HL-60 (cell line): ENCODE results near the gene BCAS4.

Experiments
- DNase-seq, 2 experiments: peaks; one replicate each; pipeline ENCODE4 v3.0.0-alpha.2; 2010 to 2020; ENCODE audit warnings: low read depth in 1 of 2, low spot score in 1 of 2
- H3K27ac ChIP-seq: fragments of 250-450 bp; sonication (Bioruptor Pico); replicated peaks from 2 replicates; pipeline ENCODE4 v1.5.1; 2020; ENCODE audit warnings: mild to moderate bottlenecking, moderate library complexity
- H3K27me3 ChIP-seq: fragments of 250-450 bp; sonication (Bioruptor Pico); 2 replicates; pipeline ENCODE4 v1.5.1; 2021; ENCODE audit warnings: mild to moderate bottlenecking, moderate library complexity; ENCODE audit not compliant: insufficient read depth, poor library complexity, severe bottlenecking
- H3K4me3 ChIP-seq: replicated peaks from 2 replicates; pipeline ENCODE4 v1.5.1; 2011; ENCODE audit warnings: mild to moderate bottlenecking, control low read depth, low read length; ENCODE audit not compliant: insufficient read depth
- GABPA ChIP-seq: IDR thresholded peaks from 2 replicates; pipeline ENCODE4 v1.6.1; 2012; ENCODE audit warnings: low read depth
- POLR2AphosphoS5 ChIP-seq: IDR thresholded peaks from 2 replicates; pipeline ENCODE4 v1.6.1; 2012; ENCODE audit warnings: low read depth
- SPI1 ChIP-seq: IDR thresholded peaks from 2 replicates; pipeline ENCODE4 v1.6.1; 2012; ENCODE audit warnings: low read depth, mild to moderate bottlenecking, borderline replicate concordance
- TF ChIP-seq, protein P1 (sequence below): IDR thresholded peaks from 2 replicates; pipeline ENCODE4 v1.6.1; 2012; ENCODE audit warnings: low read depth; ENCODE audit not compliant: insufficient replicate concordance
- TF ChIP-seq, protein P2 (sequence below): IDR thresholded peaks from one replicate; pipeline ENCODE4 v1.5.1; 2011; ENCODE audit warnings: low read length, control low read depth, inconsistent platforms; ENCODE audit not compliant: insufficient read depth

BCAS4 gene

DNA sequence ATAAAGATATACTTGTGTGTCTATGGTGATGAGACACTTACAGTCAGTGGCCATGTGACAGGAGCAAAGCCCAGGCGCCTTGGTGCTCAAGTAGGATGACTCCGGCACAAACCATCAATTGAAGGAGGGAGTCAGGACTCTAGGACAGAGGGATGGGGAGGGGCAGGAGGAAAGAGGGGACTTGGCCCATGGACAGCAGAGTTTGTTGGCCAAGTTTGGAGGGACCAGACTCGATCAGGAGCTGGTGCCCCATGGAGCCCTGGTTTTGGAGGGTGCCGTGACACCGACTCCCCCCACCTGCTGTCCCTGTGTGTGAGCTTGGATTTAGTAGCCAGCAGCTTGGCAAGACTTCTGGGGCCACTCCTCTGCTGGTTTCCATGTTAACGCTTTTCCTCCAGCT is 70.3 kb downstream of the BCAS4 start:
- no peak overlapping the region for H3K27ac ChIP-seq
- no peak for DNase-seq
- no peaks in the 10 kb centered on the region for H3K27me3 ChIP-seq
- TF ChIP-seq GABPA = no peak
- no peak for TF ChIP-seq SPI1
- no peak overlapping the region for H3K4me3 ChIP-seq

DNA sequence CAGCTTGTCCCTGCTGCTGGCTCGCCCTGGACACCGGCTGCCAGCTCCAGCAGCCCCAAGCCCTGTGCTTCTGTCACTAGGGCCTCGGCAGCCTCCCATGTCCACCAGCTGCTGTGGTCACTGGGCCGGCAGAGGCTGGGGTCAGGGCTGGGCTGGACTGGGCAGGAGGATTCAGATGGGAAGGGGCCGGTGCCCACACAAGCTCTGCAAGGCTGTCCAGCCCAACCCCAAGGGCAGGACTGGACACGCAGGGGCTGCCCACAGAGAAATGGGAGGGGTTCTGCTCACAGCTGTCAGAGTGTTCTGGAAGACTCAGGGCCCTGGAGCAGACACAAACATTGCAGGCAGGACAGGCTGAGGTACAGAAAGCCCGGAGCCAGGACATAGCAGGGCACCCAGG is 70.7 kb downstream of the BCAS4 start:
- TF ChIP-seq POLR2AphosphoS5 = no peak
- TF ChIP-seq, protein P1, sequence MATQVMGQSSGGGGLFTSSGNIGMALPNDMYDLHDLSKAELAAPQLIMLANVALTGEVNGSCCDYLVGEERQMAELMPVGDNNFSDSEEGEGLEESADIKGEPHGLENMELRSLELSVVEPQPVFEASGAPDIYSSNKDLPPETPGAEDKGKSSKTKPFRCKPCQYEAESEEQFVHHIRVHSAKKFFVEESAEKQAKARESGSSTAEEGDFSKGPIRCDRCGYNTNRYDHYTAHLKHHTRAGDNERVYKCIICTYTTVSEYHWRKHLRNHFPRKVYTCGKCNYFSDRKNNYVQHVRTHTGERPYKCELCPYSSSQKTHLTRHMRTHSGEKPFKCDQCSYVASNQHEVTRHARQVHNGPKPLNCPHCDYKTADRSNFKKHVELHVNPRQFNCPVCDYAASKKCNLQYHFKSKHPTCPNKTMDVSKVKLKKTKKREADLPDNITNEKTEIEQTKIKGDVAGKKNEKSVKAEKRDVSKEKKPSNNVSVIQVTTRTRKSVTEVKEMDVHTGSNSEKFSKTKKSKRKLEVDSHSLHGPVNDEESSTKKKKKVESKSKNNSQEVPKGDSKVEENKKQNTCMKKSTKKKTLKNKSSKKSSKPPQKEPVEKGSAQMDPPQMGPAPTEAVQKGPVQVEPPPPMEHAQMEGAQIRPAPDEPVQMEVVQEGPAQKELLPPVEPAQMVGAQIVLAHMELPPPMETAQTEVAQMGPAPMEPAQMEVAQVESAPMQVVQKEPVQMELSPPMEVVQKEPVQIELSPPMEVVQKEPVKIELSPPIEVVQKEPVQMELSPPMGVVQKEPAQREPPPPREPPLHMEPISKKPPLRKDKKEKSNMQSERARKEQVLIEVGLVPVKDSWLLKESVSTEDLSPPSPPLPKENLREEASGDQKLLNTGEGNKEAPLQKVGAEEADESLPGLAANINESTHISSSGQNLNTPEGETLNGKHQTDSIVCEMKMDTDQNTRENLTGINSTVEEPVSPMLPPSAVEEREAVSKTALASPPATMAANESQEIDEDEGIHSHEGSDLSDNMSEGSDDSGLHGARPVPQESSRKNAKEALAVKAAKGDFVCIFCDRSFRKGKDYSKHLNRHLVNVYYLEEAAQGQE = no peak
- TF ChIP-seq SPI1 = no peak
- TF ChIP-seq, protein P2, sequence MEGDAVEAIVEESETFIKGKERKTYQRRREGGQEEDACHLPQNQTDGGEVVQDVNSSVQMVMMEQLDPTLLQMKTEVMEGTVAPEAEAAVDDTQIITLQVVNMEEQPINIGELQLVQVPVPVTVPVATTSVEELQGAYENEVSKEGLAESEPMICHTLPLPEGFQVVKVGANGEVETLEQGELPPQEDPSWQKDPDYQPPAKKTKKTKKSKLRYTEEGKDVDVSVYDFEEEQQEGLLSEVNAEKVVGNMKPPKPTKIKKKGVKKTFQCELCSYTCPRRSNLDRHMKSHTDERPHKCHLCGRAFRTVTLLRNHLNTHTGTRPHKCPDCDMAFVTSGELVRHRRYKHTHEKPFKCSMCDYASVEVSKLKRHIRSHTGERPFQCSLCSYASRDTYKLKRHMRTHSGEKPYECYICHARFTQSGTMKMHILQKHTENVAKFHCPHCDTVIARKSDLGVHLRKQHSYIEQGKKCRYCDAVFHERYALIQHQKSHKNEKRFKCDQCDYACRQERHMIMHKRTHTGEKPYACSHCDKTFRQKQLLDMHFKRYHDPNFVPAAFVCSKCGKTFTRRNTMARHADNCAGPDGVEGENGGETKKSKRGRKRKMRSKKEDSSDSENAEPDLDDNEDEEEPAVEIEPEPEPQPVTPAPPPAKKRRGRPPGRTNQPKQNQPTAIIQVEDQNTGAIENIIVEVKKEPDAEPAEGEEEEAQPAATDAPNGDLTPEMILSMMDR = no peak
- TF ChIP-seq GABPA = no peak
- Histone ChIP-seq H3K27ac (no peak overlapping the region), H3K27me3 (no peaks in the 10 kb centered on the region), H3K4me3 (no peak overlapping the region)
- DNase-seq = no peak

DNA sequence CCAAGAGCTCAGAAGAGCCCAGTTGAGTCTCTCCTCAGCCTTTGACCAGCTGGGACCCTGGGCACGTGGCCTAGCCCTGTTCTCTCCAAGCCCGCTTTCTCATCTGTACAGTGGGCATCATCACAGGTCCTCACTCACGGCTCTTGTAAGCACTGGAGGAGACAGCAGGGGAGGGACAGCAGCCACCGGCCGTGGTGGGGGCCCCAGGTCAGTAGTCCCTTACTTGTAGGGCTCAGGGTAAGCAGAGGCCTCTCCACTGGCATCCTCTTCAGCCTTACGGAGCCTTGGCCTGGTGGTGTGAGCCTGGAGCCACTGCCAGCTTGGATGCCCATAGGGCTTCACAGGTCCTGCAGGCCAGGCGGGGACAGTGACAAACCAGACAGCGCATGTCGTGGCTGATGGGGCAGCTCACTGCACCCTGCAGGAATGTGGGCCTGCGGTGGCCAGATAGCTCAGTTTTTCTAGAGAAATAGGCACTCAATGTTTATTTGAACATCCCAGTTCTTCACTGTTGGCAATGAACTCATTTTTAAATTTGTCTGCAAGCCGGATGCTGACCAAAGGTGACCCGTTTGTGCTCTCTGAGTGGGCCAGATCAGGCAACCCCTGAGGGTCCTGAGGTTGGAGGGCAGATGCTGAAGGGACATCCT is 71.3 kb downstream of the BCAS4 start:
- DNase-seq = no peak
- H3K27ac ChIP-seq = no peak overlapping the region
- TF ChIP-seq, protein P1 = no peak
- TF ChIP-seq GABPA = no peak
- no peak for TF ChIP-seq SPI1
- TF ChIP-seq, protein P2 = no peak
- TF ChIP-seq POLR2AphosphoS5 = no peak
- no peaks in the 10 kb centered on the region for H3K27me3 ChIP-seq
- no peak overlapping the region for H3K4me3 ChIP-seq

DNA sequence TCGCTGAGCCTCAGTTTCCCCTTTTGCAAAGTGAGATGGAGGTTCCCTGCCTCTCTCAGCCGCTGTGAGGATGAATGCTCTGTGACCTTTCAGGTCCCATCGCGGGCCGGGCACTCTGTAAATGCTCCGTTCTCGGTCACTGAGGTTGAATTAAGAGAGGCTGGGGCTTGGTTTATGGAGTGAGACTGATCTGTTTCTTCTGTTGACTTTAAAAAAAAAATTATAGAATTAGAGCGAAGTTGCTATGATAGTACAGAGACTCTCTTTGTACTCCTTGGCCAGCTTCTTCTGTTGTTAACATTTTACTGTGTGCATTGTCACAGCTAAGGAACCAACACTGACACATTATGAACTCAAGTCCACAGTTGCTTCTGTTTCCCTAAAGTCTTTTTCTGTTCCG is 72.0 kb downstream of the BCAS4 start:
- no peak overlapping the region for H3K27ac ChIP-seq
- no peak overlapping the region for H3K4me3 ChIP-seq
- TF ChIP-seq, protein P2 = no peak
- TF ChIP-seq POLR2AphosphoS5 = no peak
- TF ChIP-seq, protein P1 = no peak
- no peak for TF ChIP-seq GABPA
- no peak for TF ChIP-seq SPI1
- no peak for DNase-seq
- no peaks in the 10 kb centered on the region for H3K27me3 ChIP-seq
